ENCODE measurements around the gene CABLES1.

DNA sequence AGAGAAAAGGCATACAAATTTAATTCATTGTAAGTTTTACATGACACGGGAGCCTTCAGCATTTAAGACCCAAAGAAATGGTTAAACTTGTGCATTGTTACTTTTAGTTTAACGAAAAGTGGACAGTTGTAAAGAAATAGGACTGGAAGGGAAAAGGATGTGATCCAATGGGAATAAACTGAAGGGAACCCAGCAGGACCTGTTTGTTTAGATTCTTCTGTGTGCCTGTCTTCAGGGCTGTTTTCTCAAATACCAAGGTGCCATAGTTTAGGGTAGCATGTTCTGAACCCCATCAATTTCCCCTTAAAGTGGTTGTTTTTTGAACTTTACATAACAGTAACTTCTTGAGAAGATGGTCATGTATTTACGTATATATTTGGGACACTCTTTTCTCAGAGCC is 30.3 kb upstream of the CABLES1 start:
- TF ChIP-seq LEF1 (IDR thresholded peaks at IDR 0.05; ENCODE audit: borderline replicate concordance) (no peak), ARNT (IDR thresholded peaks at IDR 0.05) (no peak), SP1 (IDR thresholded peaks at IDR 0.05) (no peak), HDGF (IDR thresholded peaks at IDR 0.05; ENCODE audit: borderline replicate concordance) (no peak), ELF4 (IDR thresholded peaks at IDR 0.05) (no peak), NFRKB (IDR thresholded peaks at IDR 0.05) (no peak), L3MBTL2 (conservative IDR thresholded peaks at IDR 0.05) (no peak), FOXK2 (IDR thresholded peaks at IDR 0.05) (no peak), BHLHE40 (IDR thresholded peaks at IDR 0.05; ENCODE audit: borderline replicate concordance) (no peak), FOXM1 (IDR thresholded peaks at IDR 0.05; ENCODE audit: borderline replicate concordance) (no peak), CTBP1 (IDR thresholded peaks at IDR 0.05; ENCODE audit: borderline replicate concordance) (no peak), SUZ12 (IDR thresholded peaks at IDR 0.05) (no peak)
- TF ChIP-seq, protein P1, sequence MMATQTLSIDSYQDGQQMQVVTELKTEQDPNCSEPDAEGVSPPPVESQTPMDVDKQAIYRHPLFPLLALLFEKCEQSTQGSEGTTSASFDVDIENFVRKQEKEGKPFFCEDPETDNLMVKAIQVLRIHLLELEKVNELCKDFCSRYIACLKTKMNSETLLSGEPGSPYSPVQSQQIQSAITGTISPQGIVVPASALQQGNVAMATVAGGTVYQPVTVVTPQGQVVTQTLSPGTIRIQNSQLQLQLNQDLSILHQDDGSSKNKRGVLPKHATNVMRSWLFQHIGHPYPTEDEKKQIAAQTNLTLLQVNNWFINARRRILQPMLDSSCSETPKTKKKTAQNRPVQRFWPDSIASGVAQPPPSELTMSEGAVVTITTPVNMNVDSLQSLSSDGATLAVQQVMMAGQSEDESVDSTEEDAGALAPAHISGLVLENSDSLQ (IDR thresholded peaks at IDR 0.05): no peak
